Sciatic nerve (tissue), 2 donors: ENCODE results near the gene ABHD4. TPM values are rescaled to one million over a fixed set of nuclear protein-coding genes. Genes with fewer than 3 reads are reported as not detected.
"Not testable (repeated sequence)": the region's sequence is repeated elsewhere in the genome, so short reads cannot be mapped to it uniquely, and the experiment has no call there.

ENCODE experiments used
- ATAC-seq: fragments of 200-7000 bp; cut with Tn5 transposase; one replicate; pipeline ENCODE4 v1.9.1; 2020; ENCODE audit warnings: mild to moderate bottlenecking, moderate library complexity
- DNase-seq: peaks from one replicate; pipeline ENCODE4 v3.0.0-alpha.2; 2020; ENCODE audit warnings: low spot score
- intact Hi-C: fragments of 100-400 bp; cut with DNase I; formaldehyde crosslinking; loops from one replicate; pipeline ENCODE4 v1.14.2; 2022
- total RNA-seq: library from RNA; stranded (reverse); fragmentation: NEBNext Ultra II Directional; extraction: Animal tissue kit (Norgen Biotek cat#: 25700); gene quantifications from one replicate; pipeline ENCODE4 v1.2.1, GENCODE V29; 2021
- donor health status: DM: no; HTN: no; CAD: no.
- donor health status: DM: no; HTN: no; CAD: no.

ABHD4 gene
- total RNA-seq, 1 donor from 2014 or later, result 45.2 TPM

- ATAC-seq (no peak), DNase-seq (no peak)
- intact Hi-C loops, result no loop called here
Measured at GRCh38 chr14:22560662-22561365, 37.3 kb upstream of the ABHD4 start.

- intact Hi-C loops, result no loop called here
- no peak for ATAC-seq
- no peak for DNase-seq
Measured at GRCh38 chr14:22561366-22561660, 36.8 kb upstream of the ABHD4 start.

DNA sequence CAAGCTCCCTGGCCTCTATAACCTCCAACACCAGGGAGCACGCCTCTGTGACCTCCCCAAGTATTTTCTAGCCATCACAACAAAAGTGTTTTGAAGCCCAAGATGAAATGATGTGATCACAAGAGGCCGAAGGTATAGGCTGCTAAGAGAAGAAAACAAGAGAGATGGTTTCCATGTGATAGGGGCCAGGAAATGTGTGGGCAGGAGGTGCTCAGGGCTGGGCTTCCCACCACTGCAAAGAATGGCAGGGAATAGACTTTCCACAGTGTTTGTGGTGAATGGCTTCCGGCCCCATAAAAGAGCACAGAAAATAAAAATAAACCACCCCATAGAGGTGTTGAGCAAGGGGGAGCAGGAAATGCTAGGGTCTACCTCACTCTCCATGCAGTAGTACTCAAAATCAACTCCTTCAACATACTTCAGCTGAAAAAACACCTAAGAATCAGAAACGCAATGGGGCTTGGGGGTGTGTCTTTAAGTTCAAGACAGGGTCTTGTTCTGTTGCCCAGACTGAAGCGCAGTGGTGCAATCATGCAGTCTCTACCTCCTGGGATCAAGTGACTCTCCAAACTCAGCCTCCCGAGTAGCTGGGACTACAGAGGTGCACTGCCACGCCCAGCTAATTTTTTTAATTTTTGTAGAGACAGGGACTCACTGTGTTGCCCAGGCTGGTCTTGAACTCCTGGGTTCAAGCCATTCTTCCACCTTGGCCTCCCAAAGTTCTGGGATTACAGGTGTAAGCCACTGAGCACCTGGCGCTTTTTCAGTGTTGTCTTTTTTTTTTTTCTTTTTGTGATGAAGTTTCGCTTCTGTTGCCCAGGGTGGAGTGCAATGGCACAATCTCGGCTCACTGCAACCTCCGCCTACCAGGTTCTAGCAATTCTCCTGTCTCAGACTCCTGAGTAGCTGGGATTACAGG, 36.2 kb upstream of the ABHD4 start:
- intact Hi-C loops, result no loop called here

DNA sequence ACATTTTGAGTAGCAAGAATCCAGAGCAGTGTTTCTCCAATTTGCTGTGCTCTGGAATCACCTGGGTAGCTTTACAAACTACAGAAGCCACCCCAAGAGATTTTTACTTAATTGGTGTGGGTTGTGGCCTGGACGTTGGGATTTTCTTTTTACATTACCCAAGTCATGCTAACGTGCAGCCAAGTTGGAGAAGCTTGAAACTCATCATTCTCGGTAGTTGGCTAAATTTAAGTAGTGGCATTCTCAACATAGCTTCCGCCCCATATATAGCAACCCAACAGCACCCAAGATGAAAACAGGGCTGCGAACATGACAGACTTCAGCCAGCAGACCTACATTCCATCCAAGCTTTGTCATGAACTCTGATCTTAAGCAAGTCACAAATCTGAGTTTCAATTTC, 34.1 kb upstream of the ABHD4 start:
- no peak for DNase-seq
- intact Hi-C loops, result no loop called here
- no peak for ATAC-seq

More for the DNA sequence above, 36.2 kb upstream of the ABHD4 start:
- DNase-seq (no peak), ATAC-seq (no peak)

GRCh38 chr14:22564463-22564862, 33.6 kb upstream of the ABHD4 start:
- intact Hi-C loops, result no loop called here
- ATAC-seq, result no peak

GRCh38 chr14:22565391-22565945, 32.6 kb upstream of the ABHD4 start:
- DNase-seq (no peak), ATAC-seq (no peak)
- intact Hi-C loops, result no loop called here

More at GRCh38 chr14:22564463-22564862, 33.6 kb upstream of the ABHD4 start:
- no peak for DNase-seq

DNA sequence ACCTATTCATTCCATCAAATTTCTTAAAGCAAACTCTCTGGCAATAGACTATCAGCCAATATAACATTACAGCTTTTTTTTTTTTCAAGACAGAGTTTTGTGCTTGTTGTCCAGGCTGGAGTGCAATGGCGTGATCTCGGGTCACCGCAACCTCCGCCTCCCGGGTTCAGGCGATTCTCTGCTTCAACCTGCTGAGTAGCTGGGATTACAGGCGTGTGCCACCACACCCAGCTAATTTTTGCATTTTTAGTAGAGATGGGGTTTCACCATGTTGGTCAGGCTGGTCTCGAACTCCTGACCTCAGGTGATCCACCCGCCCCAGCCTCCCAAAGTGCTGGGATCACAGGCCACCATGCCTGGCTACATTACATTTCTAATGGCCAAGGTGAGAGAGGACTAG, 31.8 kb upstream of the ABHD4 start:
- ATAC-seq, intact Hi-C loops, DNase-seq: not testable (repeated sequence)

GRCh38 chr14:22566845-22567244, 31.3 kb upstream of the ABHD4 start:
- ATAC-seq (no peak), DNase-seq (no peak)
- intact Hi-C loops, result no loop called here

DNA sequence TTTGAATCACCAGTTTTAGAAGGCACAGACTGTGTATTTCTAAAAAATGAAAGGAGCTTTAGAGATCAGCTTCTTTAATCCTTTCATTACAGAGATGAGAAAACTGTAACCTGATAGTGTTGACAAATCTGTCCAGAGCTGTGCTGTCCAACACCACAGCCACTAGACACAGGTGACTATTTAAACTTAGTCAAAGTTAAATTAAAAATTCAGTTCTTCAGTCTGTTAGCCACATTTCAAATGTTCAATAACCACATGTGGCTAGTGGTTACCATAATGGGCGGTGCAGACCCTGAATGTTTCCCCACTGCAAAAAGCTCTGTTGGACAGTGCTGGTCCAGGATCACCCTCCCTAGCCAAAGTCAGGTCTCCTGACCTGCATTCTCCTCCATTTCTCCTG, 30.7 kb upstream of the ABHD4 start:
- intact Hi-C loops, result no loop called here
- no peak for DNase-seq
- no peak for ATAC-seq

DNA sequence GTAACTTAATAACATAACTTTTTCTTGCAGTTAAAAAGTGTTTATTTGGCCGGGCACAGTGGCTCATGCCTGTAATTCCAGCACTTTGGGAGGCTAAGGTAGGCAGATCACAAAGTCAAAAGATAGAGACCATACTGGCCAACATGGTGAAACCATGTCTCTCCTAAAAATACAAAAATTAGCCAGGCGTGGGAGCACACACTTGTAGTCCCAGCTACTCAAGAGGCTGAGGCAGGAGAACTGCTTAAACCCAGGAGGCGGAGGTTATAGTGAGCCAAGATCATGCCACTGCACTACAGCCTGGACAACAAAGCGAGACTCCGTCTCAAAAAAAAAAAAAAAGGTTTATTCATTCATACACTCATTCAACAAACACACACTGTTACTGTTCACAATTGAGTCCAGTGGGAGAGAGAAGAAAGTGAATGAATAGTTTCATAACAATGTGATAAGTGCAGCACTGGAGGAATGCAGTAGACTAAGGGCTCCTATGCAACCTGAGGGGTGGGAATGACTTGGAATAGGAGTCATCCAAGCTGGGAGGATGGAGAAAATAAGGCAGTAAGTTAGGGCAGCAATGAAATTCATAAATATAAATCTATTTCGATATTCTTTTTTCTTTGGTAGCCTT, 28.9 kb upstream of the ABHD4 start:
- intact Hi-C loops, result no loop called here
- ATAC-seq (no peak), DNase-seq (no peak)

DNA sequence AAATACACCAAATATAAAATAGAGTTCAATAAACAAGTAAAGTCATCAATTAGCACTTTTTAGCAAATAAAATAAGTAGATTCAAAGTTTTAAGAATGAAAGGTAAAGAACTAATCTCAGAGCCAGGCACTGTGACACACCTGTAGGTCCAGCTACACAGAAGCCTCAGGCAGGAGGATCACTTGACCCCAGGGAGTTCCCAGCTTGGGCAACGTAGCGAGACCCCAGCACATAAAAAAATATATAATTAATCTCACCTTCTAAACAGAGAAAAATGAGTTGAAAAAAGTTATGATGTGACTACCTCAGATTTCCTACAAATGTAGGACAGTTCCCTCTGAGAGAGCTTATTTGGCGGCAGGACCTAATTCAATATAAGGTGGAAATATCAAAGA, 28.4 kb upstream of the ABHD4 start:
- ATAC-seq (no peak), DNase-seq (no peak)
- intact Hi-C loops, result no loop called here

DNA sequence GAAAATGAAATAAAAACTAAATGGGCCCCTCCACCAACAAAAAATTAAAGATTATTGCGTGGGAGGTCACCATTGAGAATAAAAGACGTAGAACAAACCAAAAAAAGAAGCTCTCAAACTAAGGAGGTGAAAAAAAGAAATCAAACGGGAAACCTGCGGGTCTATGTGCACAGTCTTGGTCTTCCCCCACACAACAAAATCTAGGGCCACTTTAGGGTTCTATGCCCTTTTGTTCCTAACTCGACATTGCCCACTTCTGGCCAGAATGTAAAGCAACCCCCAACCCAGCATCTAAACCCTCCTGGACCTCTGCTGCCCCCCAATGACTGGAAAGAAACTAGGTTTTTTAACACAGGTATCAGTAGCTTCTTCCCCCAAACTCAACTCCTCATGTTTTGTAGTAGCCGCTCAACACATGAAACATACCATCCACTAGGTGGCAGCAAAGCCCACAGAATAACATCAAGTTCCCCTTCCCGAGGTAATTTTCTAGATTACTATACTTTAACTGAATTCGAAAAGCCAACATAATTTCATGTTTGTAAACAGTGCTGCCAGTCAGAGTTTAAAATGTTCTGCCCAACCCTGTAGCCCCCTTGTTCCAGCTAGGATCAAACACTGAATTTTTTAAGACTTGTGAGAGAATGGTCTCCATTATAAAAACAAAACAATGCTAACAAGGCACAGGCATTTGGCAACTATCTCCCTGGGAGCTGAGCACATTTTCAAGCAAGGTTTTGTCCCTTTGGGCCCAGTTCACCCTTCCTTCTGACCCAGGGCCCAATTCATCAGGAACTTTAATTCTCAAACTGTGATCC, 27.8 kb upstream of the ABHD4 start:
- intact Hi-C loops, result no loop called here
- DNase-seq (peak; percentile 84), ATAC-seq (peak; percentile 93)

DNA sequence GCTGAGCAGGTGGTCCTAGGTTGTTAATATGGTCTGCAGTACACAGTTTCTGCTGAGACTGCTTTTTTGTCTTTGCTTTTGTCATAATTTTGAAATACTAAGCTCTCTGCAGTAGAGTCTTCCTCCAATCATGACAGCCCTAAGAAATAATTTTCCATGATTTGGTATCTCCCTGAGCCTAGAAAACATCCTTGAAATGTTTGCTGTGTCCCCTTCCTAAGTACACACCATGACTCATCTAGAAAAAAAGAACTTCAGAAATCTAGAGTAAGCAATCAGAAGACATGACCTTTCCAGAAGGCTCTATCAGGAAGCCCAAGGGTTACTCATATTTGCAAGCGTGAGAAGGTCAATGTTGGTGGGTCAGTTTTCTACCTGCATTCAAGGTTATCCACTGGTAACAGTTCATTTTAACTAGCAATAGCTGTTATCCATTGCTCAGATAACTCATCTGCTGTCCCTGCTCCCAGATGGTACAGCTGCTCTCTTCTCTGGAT, 25.5 kb upstream of the ABHD4 start:
- ATAC-seq, result no peak
- intact Hi-C loops, result no loop called here

DNA sequence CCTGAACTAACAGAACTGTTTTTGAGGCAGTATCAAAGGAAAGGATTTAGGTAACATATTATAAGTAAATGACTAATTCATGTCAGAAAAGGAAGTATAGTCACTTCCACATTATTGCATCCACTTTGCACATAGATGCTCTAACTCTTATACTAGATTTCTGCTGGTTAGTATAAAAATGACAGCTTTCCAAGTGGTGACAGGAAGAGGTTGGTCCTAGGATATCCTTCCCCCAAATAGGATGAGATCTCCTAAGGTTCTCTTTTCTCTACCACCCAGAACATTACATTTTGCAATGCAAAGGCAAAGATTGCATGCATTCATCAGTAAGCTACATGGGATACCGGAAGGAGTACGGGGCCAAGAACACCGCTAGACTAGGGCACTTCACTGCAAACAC, 24.3 kb upstream of the ABHD4 start:
- no peak for ATAC-seq
- intact Hi-C loops, result no loop called here
- DNase-seq, result no peak

More for the DNA sequence above, 25.5 kb upstream of the ABHD4 start:
- no peak for DNase-seq

GRCh38 chr14:22577334-22577908, 20.7 kb upstream of the ABHD4 start:
- no peak for ATAC-seq
- intact Hi-C loops, result no loop called here
- DNase-seq, result no peak

GRCh38 chr14:22579236-22579635, 18.9 kb upstream of the ABHD4 start:
- no peak for ATAC-seq
- intact Hi-C loops, result no loop called here

DNA sequence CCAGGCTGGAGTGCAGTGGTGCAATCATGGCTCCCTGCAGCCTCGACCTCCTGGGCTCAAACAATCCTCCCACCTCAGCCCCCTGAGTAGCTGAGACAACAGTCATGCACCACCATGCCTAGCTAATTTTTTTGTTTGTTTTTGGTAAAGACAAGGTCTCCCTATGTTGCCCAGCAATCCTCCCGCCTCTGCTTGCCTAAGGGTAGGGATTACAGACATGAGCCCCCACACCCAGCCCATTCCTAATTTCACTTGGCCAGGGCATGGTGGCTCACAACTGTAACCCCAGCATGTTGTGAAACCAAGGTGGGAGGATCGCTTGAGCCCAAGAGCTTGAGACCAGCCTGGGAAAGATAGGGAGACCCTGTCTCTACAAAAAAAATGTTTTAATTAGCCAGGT, 18.2 kb upstream of the ABHD4 start:
- intact Hi-C loops, result loop anchor here (10.0 kb wide), 1 partner anchor 265 kb away; no protein-coding TSS in a partner anchor
- no peak for DNase-seq
- ATAC-seq, result no peak

More at GRCh38 chr14:22579236-22579635, 18.9 kb upstream of the ABHD4 start:
- DNase-seq, result no peak

GRCh38 chr14:22580625-22581024, 17.5 kb upstream of the ABHD4 start:
- intact Hi-C loops, result loop anchor here (10.0 kb wide), 1 partner anchor 264 kb away; no protein-coding TSS in a partner anchor
- no peak for DNase-seq
- ATAC-seq, result no peak
